GM21381 (cell line): ENCODE results near the gene ULBP1.
"Not testable (repeated sequence)": the region's sequence is repeated elsewhere in the genome, so short reads cannot be mapped to it uniquely, and the experiment has no call there.

Experiments used
- ATAC-seq: cut with Tn5 transposase; IDR thresholded peaks from one replicate; pipeline ENCODE4 v1.9.1; 2021; ENCODE audit warnings: mild to moderate bottlenecking, moderate library complexity; ENCODE audit not compliant: unreplicated experiment

The ULBP1 gene

GRCh38 chr6:149963462-149964307 lies at the start of gene ULBP1:
Gene ULBP1 (plus strand): TSS chr6:149963943. CDS start chr6:149964050, 107 bp downstream.
- peak; percentile 49 for ATAC-seq

GRCh38 chr6:149915970-149916865 lies 47.5 kb upstream of the ULBP1 start:
- ATAC-seq = no peak

- ATAC-seq = no peak
Observed at GRCh38 chr6:149917679-149918078, 46.1 kb upstream of the ULBP1 start.

GRCh38 chr6:149918151-149918905 lies 45.4 kb upstream of the ULBP1 start:
- no peak for ATAC-seq

GRCh38 chr6:149919126-149919833 lies 44.5 kb upstream of the ULBP1 start:
- not testable (repeated sequence) for ATAC-seq

- no peak for ATAC-seq
Observed at GRCh38 chr6:149919834-149920225, 43.9 kb upstream of the ULBP1 start.

- ATAC-seq = no peak
Observed at GRCh38 chr6:149921361-149921760, 42.4 kb upstream of the ULBP1 start.

GRCh38 chr6:149922091-149922490 lies 41.7 kb upstream of the ULBP1 start:
- not testable (repeated sequence) for ATAC-seq

GRCh38 chr6:149922642-149923326 lies 41.0 kb upstream of the ULBP1 start, which contains the start of gene RAET1G:
Gene RAET1G (minus strand): TSS chr6:149923121. CDS start chr6:149923010, 111 bp downstream.
- no peak for ATAC-seq

GRCh38 chr6:149923327-149923986 lies 40.3 kb upstream of the ULBP1 start:
- no peak for ATAC-seq

GRCh38 chr6:149924206-149924932 lies 39.4 kb upstream of the ULBP1 start:
- ATAC-seq = no peak

GRCh38 chr6:149924933-149925252 lies 38.9 kb upstream of the ULBP1 start:
- no peak for ATAC-seq

GRCh38 chr6:149925253-149925973 lies 38.3 kb upstream of the ULBP1 start:
- no peak for ATAC-seq

GRCh38 chr6:149925974-149926777 lies 37.6 kb upstream of the ULBP1 start:
- no peak for ATAC-seq

GRCh38 chr6:149927025-149927424 lies 36.7 kb upstream of the ULBP1 start:
- ATAC-seq = not testable (repeated sequence)

GRCh38 chr6:149929422-149929821 lies 34.3 kb upstream of the ULBP1 start:
- ATAC-seq = no peak

- ATAC-seq = no peak
Observed at GRCh38 chr6:149931501-149931900, 32.2 kb upstream of the ULBP1 start.
